Measurements from ENCODE around the gene DNAH17.

Gene DNAH17, protein sequence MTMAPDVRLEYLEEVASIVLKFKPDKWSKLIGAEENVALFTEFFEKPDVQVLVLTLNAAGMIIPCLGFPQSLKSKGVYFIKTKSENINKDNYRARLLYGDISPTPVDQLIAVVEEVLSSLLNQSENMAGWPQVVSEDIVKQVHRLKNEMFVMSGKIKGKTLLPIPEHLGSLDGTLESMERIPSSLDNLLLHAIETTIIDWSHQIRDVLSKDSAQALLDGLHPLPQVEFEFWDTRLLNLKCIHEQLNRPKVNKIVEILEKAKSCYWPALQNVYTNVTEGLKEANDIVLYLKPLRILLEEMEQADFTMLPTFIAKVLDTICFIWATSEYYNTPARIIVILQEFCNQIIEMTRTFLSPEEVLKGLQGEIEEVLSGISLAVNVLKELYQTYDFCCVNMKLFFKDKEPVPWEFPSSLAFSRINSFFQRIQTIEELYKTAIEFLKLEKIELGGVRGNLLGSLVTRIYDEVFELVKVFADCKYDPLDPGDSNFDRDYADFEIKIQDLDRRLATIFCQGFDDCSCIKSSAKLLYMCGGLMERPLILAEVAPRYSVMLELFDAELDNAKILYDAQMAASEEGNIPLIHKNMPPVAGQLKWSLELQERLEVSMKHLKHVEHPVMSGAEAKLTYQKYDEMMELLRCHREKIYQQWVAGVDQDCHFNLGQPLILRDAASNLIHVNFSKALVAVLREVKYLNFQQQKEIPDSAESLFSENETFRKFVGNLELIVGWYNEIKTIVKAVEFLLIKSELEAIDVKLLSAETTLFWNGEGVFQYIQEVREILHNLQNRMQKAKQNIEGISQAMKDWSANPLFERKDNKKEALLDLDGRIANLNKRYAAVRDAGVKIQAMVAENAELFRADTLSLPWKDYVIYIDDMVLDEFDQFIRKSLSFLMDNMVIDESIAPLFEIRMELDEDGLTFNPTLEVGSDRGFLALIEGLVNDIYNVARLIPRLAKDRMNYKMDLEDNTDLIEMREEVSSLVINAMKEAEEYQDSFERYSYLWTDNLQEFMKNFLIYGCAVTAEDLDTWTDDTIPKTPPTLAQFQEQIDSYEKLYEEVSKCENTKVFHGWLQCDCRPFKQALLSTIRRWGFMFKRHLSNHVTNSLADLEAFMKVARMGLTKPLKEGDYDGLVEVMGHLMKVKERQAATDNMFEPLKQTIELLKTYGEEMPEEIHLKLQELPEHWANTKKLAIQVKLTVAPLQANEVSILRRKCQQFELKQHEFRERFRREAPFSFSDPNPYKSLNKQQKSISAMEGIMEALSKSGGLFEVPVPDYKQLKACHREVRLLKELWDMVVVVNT (N-terminal part only)

DNA sequence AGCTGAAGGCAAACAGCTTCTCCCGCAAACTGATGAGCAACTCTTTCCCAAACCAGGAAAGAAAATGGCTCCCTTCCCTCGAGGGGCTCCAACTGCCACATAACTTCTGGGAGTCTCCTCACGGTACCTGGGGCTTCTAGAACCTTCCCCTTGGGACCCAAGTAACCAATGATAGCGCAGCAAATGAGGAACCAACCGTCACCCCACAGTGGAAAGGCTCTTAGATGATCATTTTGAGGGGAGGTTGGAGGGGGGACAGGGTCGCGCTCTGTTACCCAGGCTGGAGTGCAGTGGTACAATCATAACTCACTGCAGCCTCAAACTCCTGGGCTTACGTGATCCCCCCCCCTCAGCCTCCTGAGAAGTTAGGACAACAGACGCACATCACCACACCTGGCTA is at the start of gene DNAH17:
Gene DNAH17 (minus strand): TSS at position 101 of the 400 bp plus-strand sequence. CDS start 2,339 bp downstream, outside the sequence.
- no peak for FAIRE-seq

DNA sequence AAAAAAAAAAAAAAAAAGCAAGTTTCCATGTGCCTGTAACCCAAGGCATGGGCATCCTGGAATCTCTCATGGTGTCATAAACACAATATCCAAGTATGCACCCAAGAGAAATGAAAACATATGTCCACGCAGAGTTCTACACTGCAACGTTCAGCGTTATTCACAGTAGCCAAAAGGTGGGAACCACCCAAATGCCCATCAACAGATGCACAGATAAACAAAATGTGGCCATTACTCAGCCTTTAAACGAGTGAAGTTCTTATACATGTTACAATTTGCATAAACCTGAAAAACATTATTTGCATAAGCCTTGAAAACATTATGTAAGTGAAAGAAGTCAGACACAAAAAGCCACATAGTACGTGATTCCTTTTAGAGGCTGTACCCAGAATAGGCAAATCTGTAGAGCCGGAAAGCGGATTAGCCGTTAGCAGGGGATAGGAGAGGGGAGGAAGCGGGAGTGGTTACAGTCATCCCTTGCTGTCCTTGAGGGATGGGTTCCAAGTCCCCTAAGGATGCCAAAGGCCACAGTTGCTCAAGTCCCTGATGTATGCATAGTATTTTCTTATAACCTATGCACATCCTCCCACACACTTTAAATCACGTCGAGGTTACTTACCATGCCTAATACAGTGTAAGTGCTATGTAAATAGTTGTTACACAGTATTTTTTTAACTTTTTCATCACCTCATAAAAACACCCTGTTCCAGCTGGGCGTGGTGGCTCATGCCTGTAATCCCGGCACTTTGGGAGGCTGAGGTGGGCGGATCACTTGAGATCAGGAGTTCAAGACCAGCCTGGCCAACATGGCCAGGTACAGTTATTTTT is 47.3 kb upstream of the DNAH17 start:
- FAIRE-seq, result no peak

DNA sequence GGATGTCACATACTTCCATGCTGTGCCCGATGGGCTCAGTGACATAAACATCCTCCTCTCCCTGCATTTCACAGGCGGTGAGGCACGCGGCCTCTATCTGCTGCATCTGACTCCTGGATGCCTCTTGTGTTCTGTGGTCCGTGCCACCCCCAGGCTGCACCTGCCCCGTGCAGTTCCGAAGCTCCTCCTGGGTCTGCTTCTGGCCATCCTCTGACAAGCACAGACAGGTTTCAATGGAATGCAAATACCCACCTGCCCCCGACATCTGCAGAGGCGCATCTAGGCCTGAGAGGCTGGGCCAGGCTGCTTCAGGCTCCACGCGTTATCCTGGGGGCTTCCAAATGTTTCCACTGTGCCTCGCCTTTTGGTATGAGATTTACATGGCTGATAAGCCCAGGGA is 46.3 kb upstream of the DNAH17 start:
- no peak for FAIRE-seq

DNA sequence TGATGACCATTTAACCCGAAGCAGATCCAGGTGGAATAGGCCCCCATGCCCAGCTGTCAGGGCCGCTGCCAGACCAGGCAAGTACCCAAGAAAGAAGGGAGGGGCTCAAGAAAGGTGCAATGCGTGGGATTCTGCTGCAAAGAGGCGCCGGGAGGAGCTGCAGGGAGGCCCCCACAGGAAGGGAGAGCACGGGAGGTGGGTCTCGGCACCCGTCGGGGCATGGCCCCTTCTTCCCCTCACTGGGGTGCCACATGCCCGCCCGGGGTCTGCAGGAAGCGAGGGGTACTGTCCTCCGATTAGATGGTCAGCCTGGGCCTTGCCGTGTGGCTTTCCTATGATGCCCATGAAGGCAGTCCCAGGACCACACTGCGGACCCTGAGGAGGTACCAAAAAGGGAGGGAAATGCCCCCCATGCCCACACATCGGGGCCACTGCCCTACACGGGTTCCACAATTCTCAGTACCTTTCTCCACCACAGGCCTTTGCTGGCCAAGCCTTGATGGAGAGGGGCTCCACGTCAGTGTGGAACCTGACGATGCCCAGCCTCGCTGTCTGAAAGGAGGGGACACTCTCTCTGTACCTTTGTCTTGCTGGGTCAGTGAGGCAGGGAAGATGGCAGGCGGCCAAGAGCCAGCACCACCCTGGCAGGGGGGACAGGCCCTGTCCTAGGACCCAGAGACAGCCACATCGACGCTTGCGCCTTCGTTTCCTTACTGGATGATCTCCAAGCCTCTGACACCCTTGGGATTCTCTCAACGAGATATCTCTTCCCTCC is 45.5 kb upstream of the DNAH17 start:
- FAIRE-seq, result no peak

DNA sequence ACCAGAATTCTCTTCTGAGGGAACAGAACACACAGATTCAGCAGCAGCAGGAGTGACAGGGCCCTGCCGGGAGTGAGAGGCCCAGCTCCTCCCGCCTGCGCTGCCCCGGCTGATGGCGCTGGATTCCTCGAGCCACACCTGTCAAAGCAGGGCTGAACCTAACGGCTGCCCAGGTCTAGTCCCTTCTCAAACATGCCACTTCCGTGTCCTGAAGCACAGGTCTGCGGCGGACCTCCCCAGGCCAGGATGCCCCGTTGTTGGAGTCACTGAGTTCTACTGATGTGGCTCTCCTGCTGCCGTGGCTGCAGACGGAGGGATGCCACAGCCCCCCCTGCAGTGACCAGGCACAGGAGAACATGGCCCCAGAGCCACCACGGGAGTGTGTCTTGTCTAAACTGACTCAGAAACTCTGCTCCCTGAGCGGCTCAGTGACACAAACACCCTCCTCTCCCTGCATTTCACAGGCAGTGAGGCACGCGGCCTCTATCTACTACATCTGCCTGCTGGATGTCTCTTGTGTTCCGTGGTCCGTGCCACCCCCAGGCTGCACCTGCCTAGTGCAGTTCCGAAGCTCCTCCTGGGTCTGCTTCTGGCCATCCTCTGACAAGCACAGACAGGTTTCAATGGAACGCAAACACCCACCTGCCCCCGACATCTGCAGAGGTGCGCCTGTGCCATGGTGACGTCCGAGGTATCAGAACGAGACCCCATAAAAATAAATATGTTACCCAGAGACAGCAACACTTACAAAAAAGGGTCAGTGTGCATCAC is 44.7 kb upstream of the DNAH17 start:
- FAIRE-seq, result no peak

DNA sequence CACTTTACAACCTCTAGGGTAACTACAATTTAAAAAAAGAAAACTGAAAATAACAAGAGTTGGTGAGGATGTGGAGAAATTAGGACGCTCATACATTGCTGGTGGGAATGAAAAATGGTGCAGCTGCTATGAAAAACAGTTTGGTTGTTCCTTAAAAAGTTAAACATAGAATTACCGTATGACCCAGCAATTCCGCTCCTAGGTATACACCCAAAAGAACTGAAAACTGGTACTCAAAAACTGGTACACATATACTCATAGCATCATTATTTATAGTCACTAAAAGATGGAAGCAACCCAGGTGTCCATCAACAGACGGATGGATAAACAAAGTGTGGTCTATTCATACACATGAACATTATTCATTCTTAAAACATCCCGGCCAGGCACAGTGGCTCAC is 42.9 kb upstream of the DNAH17 start:
- FAIRE-seq, result no peak

DNA sequence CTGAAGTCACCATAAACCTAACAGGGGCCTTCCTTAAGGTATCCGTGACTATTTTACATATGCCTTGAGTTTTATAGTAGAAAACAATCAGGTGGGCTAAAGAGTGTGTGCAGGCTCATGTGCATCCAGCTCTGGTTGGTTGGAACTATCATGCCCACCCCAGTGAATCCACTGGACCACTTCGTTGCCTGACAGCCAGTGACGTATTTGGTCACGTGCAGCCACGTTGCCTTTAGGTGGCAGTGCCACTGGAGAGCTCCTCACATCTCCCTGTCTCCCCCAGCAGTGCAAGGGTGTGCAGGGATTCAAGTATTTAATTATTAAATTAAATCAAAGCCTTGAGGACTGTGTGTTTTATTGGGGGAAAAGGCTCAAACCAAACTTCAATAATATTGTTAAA is 42.1 kb upstream of the DNAH17 start:
- no peak for FAIRE-seq

DNA sequence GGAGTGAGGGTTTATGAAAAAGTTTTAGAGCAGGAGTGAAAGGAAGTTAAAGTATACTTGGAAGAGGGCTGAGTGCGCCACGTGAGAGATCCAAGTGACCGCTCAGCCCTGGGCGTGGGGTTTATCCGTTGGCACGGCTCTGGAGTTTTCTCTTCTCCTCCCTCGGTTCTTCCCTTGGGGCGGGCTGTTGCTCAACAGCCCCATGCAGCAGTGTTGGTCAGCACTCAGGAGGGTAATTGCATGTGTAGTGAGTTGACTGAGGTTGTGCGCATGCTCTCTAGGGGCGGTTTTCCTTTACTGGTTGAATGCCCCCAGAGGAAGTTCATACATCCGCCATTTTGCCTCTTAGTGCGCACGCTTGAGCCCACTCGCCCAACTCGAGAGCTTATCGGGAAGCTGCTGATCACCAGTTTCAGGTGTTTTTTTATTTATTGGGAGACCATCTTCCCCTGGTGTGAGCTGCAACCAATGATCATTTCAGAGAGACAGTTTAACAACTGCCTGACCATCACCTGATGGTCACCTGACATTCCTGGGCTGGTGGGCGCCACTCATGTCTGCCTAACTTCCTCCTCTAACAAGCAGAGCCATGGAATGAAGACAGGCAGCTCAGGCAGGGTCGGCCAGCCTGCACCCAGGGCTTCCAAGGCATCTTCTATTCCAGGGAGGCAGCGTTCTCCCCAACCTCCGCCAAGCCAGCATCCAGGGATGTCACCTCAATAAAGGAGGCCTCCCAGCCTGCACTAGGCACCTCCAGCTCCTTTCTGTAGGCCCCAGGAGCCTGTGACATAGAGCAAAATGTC is 41.3 kb upstream of the DNAH17 start:
- FAIRE-seq, result no peak

DNA sequence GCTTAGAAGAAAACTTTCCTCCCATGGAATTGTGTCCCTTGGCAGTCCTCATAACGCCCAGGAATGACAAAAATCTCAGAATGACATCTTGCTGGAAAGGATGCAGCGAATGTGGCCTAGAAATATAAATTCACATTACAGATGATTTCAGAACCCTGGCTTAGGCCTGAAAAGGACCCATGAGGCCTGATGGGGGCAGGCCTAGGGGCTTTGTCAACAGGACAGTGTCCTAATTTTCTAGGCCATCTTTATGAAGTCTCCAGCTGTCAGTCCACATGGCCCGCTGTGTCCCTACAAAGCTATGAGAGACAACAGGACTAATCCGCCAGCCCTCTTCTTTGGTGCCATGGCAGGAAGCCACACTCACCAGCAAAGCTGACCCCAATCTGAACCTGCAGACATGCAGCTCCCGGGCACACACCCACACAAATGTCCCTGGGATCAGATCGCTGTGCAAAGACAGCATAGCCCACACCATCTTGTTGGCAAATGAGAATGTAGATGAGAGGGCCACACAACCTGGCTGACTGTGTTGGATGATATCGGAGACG is 40.4 kb upstream of the DNAH17 start:
- FAIRE-seq, result no peak

DNA sequence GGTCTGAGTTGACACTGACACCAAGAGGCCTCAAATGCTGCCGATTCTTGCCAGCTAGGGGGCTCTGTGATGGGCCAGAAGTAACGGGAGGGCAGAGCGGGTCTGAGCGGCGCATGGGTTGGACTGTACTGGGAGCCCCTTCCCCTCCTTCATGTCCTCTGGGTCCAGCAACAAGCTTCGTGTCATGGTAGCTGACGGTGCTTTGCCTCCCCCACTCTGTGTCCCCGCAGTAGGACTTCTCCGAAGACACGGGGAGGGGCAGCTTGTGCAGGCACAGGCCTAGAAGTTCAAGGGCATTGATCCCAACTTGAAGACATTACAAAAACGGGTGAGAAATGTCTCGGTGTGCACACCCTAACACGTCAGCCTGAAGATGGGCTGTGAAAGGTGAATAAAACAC is 39.8 kb upstream of the DNAH17 start:
- FAIRE-seq, result no peak

DNA sequence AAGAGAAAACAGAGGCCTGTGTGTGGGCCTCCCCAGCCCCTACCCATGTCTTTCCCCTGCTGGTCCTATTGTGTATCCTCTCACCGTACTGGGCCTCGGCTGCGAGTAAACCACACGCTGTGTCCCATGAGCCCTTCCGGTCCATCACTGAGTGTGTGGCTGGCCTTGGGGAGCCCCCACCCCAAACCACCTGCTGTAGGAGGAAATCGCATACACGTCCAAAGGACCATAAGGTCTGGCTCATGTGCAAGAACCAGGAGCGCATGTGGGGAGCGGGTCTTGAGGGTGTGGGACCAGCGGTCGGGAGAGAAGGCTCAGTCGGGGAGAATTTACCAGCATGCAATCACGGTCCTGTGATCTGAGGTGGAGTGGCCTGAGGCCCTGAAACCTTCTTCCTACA is 38.4 kb upstream of the DNAH17 start:
- FAIRE-seq, result no peak

DNA sequence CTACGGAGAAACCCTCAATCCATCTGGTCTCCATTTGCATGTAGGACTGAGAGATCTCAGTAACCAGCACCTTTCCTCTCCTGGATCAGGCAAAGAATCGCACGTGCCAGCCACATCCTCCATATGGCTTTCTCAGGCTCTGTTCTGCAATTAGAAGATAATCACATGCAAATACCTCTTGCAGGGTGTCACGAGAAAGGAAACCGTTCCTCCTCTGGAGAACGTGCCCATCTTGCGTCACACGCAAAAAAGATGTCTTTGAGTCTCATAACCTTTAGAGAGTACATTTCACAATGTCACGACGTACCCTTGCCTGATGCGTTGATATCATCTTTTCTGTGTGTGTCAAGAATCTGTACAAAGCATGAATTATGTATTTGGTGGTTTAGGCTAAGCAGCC is 36.2 kb upstream of the DNAH17 start:
- FAIRE-seq, result no peak

DNA sequence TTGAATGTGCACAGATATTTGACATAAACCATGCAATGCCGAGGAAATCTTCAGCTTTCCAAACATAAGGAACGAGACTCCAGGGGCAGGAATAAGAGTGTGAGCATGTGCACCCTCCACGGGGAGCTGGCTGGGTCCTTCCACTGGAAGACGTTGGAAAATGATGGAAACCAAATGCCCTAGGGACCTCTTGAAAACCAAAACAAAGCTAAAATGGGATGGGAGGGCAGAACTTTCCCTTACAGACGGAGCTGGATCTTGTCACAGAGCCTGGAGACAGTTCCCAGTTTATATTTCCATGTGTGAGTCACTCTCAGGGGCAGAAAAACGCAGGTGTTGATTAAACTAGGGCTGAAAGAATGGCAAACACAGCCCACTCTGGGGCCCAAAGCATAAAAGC is 34.4 kb upstream of the DNAH17 start:
- FAIRE-seq, result no peak

DNA sequence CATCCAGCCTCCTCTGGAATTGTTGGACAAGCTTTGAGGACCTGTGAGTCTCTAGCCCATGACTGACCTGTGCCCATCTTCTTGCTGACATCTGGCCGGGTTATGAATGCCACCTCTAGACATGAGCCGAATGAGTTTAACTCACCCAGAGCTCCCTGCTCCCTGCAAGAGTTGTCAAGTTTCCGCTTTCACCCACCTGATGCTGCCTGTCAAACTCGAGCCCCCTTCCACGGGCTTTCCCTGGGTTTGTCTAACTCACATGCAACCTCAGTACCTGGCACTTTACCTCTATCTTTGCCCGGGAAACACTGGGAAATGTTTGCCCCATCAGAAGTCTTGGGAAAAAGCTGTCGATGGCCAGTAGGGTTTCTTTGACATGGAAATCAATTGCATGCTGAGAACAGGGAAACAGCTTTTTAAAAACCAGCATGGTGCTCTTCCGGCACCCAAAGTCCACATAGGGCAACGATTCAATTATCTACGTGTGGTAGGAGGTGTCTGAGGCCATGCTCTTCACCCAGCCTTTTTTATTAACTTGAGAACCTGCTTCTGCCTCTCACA is 33.8 kb upstream of the DNAH17 start:
- no peak for FAIRE-seq

DNA sequence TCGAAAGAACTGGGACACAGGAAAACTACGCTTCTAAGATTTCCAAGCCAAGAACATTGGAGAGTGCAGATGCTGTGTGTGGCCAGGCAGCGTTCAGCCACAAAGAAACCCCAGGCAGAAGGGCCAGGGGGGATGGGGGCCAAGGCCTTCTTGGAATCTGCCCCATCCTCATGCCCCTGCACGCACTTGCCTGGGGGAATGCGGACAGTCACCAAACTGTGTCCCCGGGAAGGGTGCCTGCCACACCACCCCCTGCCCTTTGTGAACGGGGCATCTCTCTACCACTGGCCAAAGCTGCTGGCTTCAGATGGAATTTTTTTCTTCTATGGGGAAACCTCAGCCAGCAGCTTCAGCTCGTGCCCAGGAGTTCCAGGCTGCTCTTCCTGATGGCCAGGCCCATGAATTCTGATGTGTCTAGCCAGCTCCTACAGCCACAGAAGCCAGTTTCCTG is 32.0 kb upstream of the DNAH17 start:
- FAIRE-seq, result no peak

DNA sequence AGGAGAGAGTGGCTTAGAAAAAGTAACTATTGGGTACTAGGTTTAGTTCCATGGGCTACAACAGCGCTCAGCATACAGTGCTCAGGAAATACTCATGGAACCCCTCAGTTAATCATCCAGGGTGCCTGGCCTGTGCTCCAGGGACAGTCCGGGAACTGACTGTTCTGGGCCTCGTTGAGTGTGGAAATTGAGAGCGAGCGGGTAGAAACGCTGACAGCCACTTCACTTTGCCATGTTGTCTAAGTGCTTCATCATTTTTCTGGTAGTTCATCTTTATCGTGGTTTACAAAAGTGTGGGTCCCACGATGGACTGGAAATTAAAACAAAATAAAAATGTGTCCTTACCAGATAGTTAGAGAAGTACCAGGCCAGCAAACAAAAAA is 31.6 kb upstream of the DNAH17 start:
- no peak for FAIRE-seq

DNA sequence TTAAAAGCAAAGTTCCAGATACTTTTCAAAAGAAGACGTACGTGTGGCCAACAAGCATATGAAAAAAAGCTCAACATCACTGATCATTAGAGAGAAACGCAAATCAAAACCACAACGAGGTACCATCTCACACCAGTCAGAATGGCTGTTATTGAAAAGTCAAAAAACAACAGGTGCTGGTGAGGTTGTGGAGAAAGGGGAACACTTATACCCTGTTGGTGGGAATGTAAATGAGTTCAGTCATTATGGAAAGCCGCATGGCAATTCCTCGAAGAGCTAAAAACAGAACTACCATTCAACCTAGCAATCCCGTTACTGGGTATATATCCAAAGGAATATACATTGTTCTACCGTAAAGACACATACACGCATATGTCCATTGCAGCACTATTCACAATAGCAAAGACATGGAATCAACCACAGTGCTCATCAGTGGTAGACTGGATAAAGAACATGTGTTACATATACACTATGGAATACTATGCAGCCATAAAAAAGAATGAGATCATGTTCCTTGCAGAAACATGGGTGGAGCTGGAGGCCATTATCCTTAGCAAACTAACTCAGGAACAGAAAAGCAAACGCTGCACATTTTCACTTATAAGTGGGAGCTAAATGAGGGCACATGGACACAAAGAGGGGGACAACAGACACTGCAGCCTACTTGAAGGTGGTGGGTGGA is 31.1 kb upstream of the DNAH17 start:
- no peak for FAIRE-seq

DNA sequence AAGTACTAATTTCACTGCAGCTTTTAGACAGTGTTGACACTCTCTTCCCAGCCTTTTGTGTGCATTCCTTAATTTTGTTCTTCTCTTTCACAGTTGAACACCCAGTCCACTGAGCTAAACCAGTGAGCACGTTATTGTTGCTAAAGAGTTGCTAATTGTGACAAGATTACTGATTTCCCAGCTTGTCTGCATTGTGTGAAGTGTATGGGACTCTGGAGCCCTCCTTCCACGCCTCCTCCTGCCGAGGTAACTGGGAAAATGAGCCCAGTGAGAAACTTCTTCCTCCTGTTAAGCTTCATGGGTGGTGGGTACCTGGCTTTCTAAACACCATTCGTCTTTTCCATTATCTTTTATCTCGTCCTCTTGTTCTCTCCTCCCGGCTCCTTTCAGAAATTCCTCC is 29.8 kb upstream of the DNAH17 start:
- no peak for FAIRE-seq

Measured in G401.6 (cell line).